Measurements from ENCODE around the gene BRINP3.

DNA sequence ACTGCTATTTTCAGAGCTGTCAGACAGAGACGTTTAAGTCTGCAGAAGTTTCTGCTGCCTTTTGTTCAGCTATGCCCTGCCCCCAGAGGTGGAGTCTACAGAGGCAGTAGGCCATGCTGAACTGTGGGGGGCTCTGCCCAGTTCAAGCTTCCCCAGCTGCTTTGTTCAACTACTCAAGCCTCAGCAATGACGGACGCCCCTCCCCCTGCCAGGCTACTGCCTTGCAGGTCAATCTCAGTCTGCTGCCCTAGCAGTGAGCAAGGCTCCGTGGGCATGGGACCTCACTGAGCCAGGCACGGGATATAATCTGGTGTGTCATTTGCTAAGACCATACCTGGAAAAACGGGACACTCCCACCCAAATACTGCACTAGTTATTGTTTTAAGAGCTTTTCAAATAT lies 219.7 kb downstream of the BRINP3 start:
- TF ChIP-seq, protein P1, sequence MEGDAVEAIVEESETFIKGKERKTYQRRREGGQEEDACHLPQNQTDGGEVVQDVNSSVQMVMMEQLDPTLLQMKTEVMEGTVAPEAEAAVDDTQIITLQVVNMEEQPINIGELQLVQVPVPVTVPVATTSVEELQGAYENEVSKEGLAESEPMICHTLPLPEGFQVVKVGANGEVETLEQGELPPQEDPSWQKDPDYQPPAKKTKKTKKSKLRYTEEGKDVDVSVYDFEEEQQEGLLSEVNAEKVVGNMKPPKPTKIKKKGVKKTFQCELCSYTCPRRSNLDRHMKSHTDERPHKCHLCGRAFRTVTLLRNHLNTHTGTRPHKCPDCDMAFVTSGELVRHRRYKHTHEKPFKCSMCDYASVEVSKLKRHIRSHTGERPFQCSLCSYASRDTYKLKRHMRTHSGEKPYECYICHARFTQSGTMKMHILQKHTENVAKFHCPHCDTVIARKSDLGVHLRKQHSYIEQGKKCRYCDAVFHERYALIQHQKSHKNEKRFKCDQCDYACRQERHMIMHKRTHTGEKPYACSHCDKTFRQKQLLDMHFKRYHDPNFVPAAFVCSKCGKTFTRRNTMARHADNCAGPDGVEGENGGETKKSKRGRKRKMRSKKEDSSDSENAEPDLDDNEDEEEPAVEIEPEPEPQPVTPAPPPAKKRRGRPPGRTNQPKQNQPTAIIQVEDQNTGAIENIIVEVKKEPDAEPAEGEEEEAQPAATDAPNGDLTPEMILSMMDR (tag by site-specific recombination; IDR thresholded peaks at IDR 0.05): no peak
- TF ChIP-seq SCRT2 (tag by site-specific recombination; IDR thresholded peaks at IDR 0.05) (no peak), ZNF558 (tag by site-specific recombination; IDR thresholded peaks at IDR 0.05) (no peak), ZNF10 (tag by site-specific recombination; IDR thresholded peaks at IDR 0.05) (no peak), KLF16 (tag by site-specific recombination; IDR thresholded peaks at IDR 0.05) (no peak), MZF1 (tag by site-specific recombination; IDR thresholded peaks at IDR 0.05; ENCODE audit: borderline replicate concordance) (no peak), ZBTB20 (tag by site-specific recombination; IDR thresholded peaks at IDR 0.05) (no peak), ZNF274 (IDR thresholded peaks at IDR 0.05; ENCODE audit: low read length) (no peak), ZNF274 (tag by site-specific recombination; IDR thresholded peaks at IDR 0.05; ENCODE audit: borderline replicate concordance) (no peak), ZNF791 (tag by site-specific recombination; IDR thresholded peaks at IDR 0.05) (no peak), ZBTB1 (tag by site-specific recombination; IDR thresholded peaks at IDR 0.05) (no peak), RBAK (tag by site-specific recombination; IDR thresholded peaks at IDR 0.05) (no peak), ZNF664 (tag by site-specific recombination; IDR thresholded peaks at IDR 0.05) (no peak)
- TF ChIP-seq, protein P2, sequence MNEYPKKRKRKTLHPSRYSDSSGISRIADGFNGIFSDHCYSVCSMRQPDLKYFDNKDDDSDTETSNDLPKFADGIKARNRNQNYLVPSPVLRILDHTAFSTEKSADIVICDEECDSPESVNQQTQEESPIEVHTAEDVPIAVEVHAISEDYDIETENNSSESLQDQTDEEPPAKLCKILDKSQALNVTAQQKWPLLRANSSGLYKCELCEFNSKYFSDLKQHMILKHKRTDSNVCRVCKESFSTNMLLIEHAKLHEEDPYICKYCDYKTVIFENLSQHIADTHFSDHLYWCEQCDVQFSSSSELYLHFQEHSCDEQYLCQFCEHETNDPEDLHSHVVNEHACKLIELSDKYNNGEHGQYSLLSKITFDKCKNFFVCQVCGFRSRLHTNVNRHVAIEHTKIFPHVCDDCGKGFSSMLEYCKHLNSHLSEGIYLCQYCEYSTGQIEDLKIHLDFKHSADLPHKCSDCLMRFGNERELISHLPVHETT (tag by site-specific recombination; IDR thresholded peaks at IDR 0.05): no peak

Data from HEK293 (cell line).